NCI-H1417 (cell line): Measurements from ENCODE around the gene RHOBTB3.

ENCODE experiments used
- DNase-seq, 3 experiments: peaks; one replicate each; lab custom pipeline; 2025; lab: John Stamatoyannopoulos, UW

RHOBTB3 gene

GRCh38 chr5:95840956-95841705 lies 110.0 kb downstream of the RHOBTB3 start:
- DNase-seq, result no peak

GRCh38 chr5:95841914-95842812 lies 111.0 kb downstream of the RHOBTB3 start:
- no peak for DNase-seq

GRCh38 chr5:95842854-95843544 lies 111.9 kb downstream of the RHOBTB3 start:
- no peak for DNase-seq

DNA sequence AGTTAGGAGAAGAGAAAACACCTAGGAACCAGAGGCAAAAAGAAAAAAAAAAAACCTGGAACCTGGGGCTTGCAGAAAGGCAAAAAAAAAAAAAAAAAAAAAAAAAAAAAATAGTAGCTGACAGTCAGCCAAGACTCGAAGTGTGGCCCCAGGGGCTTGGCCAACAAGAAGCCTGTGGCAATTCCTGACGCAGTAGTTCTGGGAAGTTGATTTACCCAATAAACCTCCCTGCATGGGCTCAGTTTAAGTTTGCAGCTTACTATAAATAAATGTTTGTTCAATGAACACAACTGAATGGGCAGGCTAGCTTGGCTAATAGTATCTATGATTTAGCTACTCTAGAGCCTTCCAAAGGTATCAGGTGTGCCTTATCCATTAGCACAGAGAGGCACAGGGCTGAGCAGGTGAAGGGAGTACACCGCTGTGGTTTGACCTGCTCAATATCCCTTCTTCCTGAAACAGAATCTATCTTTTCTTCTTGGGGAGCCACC lies 112.6 kb downstream of the RHOBTB3 start:
- DNase-seq, result no peak

DNA sequence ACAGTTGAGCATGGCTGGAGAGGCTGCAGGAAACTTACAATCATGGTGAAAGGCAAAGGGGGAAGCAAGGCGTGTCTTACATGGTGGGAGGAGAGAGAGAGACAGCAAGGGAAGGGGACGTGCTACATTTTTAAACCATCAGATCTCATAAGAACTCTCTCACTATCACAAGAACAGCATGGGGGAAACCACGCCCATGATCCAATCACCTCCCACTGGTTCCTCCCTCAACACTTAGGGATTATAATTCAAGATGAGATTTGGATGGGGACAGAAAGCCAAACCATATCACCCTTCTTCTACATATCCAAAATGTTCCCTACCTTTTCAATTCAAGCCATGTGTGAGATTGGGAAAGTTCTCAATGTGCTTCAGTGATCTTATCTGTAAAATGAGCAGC lies 114.3 kb downstream of the RHOBTB3 start:
- no peak for DNase-seq
